HEK293T (cell line): ENCODE measurements around the gene GPATCH8.

ENCODE experiments used
- CTBP1 ChIP-seq: fragments of 450-650 bp; IDR thresholded peaks from 2 replicates; pipeline ENCODE4 v1.6.1; 2016; ENCODE audit warnings: borderline replicate concordance
- ELF4 ChIP-seq: fragments of 450-650 bp; IDR thresholded peaks from 2 replicates; pipeline ENCODE4 v1.6.1; 2017; ENCODE audit warnings: antibody characterized with exemption
- FOXK2 ChIP-seq: fragments of 450-650 bp; IDR thresholded peaks from 2 replicates; pipeline ENCODE4 v1.6.1; 2016; ENCODE audit warnings: mild to moderate bottlenecking
- FOXM1 ChIP-seq: fragments of 450-650 bp; IDR thresholded peaks from 2 replicates; pipeline ENCODE4 v1.6.1; 2017; ENCODE audit warnings: mild to moderate bottlenecking, borderline replicate concordance
- L3MBTL2 ChIP-seq: fragments of 450-650 bp; conservative IDR thresholded peaks from 2 replicates; pipeline ENCODE4 v1.6.1; 2016; ENCODE audit warnings: mild to moderate bottlenecking
- NFRKB ChIP-seq: fragments of 450-650 bp; IDR thresholded peaks from 2 replicates; pipeline ENCODE4 v1.6.1; 2016; ENCODE audit warnings: mild to moderate bottlenecking, moderate library complexity
- SP1 ChIP-seq: fragments of 450-650 bp; IDR thresholded peaks from 2 replicates; pipeline ENCODE4 v1.6.1; 2017
- SUZ12 ChIP-seq: fragments of 450-650 bp; IDR thresholded peaks from 2 replicates; pipeline ENCODE4 v1.6.1; 2016; ENCODE audit warnings: mild to moderate bottlenecking
- TARDBP ChIP-seq: fragments of 450-650 bp; IDR thresholded peaks from 2 replicates; pipeline ENCODE4 v1.6.1; 2016

DNA sequence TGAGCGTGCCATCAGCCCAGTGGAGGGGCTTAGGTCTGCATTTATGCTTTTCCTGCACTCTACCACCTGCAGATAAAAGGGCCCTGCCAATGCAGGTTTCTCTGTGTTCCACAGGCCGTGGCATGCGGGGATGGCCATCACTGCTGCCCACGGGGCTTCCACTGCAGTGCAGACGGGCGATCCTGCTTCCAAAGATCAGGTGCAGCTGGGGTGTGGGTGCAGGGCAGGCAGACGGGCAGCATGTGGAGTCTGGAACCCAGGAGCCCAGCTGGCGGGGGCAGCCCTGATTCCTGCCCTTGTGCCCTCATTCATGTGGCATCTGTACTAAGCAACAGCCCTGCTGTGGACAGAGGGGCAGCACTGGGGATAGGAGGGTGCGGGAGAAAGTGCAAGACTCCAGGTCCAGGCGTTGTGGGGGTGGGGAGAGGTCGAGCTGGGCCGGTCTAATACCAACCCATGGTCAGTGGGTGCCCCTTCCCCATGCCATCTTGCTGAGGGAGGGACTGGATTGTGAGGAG, 153.6 kb downstream of the GPATCH8 start:
- TF ChIP-seq SP1: no peak
- no peak for TF ChIP-seq TARDBP
- TF ChIP-seq ELF4: no peak
- no peak for TF ChIP-seq NFRKB
- TF ChIP-seq CTBP1: no peak
- TF ChIP-seq FOXM1: no peak
- no peak for TF ChIP-seq FOXK2
- no peak for TF ChIP-seq SUZ12
- no peak for TF ChIP-seq L3MBTL2
